PFSK-1 (cell line): ENCODE data around the gene UBTD1.

Source experiments
- FOXP2 ChIP-seq: optimal IDR thresholded peaks from 2 replicates; pipeline ENCODE3; 2011; ENCODE audit warnings: borderline replicate concordance, control low read depth, inconsistent platforms; ENCODE audit not compliant: insufficient read depth; ENCODE audit errors: extremely low read length, extremely low read depth
- POLR2AphosphoS5 ChIP-seq: IDR thresholded peaks from 2 replicates; pipeline ENCODE4 v1.6.1; 2012; ENCODE audit warnings: low read depth, mild to moderate bottlenecking, control low read depth, low read length, moderate library complexity
- SIN3A ChIP-seq: IDR thresholded peaks from 2 replicates; pipeline ENCODE4 v1.6.1; 2012; ENCODE audit warnings: mild to moderate bottlenecking, low read length, moderate library complexity, borderline replicate concordance; ENCODE audit not compliant: insufficient read depth
- TAF1 ChIP-seq: IDR thresholded peaks from 2 replicates; pipeline ENCODE4 v1.6.1; 2012; ENCODE audit warnings: low read length, control low read depth, borderline replicate concordance; ENCODE audit not compliant: insufficient read depth
- TF ChIP-seq, protein P1 (sequence below), 2 experiments: IDR thresholded peaks; 2 replicates each; pipeline versions ENCODE4 v1.6.1 to v1.8.0; 2011 to 2012; ENCODE audit warnings: low read depth in 2 of 2, low read length in 2 of 2, control low read depth in 1 of 2, inconsistent platforms in 1 of 2, mild to moderate bottlenecking in 1 of 2, moderate library complexity in 1 of 2; ENCODE audit not compliant: insufficient read depth in 1 of 2

Gene UBTD1

DNA sequence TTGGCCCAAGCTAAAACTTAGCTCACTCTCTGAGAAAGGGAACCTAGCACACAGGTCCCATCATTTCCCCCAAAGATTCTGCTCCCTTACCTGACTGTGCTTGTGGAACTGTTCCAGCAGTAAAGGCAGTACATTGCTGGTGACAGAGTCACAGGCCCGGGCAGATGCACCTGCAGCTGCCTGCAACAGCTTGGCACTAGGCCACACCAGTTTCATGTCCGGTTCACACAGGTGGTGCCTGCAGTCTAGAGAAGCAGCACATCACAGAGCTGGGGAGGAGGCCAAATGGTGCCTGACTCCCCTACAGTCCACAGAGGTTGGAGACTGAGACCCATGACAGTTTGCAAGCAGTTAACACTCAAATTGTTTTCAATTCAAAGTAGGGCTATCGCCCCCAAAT lies 30.6 kb upstream of the UBTD1 start:
- TF ChIP-seq POLR2AphosphoS5 = no peak
- no peak for TF ChIP-seq SIN3A
- no peak for TF ChIP-seq FOXP2
- TF ChIP-seq, protein P1, sequence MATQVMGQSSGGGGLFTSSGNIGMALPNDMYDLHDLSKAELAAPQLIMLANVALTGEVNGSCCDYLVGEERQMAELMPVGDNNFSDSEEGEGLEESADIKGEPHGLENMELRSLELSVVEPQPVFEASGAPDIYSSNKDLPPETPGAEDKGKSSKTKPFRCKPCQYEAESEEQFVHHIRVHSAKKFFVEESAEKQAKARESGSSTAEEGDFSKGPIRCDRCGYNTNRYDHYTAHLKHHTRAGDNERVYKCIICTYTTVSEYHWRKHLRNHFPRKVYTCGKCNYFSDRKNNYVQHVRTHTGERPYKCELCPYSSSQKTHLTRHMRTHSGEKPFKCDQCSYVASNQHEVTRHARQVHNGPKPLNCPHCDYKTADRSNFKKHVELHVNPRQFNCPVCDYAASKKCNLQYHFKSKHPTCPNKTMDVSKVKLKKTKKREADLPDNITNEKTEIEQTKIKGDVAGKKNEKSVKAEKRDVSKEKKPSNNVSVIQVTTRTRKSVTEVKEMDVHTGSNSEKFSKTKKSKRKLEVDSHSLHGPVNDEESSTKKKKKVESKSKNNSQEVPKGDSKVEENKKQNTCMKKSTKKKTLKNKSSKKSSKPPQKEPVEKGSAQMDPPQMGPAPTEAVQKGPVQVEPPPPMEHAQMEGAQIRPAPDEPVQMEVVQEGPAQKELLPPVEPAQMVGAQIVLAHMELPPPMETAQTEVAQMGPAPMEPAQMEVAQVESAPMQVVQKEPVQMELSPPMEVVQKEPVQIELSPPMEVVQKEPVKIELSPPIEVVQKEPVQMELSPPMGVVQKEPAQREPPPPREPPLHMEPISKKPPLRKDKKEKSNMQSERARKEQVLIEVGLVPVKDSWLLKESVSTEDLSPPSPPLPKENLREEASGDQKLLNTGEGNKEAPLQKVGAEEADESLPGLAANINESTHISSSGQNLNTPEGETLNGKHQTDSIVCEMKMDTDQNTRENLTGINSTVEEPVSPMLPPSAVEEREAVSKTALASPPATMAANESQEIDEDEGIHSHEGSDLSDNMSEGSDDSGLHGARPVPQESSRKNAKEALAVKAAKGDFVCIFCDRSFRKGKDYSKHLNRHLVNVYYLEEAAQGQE (IDR thresholded peaks at IDR 0.05; ENCODE audit: insufficient read depth in 1 of 2, low read depth in 2 of 2, low read length in 2 of 2) = no peak
- no peak for TF ChIP-seq TAF1

DNA sequence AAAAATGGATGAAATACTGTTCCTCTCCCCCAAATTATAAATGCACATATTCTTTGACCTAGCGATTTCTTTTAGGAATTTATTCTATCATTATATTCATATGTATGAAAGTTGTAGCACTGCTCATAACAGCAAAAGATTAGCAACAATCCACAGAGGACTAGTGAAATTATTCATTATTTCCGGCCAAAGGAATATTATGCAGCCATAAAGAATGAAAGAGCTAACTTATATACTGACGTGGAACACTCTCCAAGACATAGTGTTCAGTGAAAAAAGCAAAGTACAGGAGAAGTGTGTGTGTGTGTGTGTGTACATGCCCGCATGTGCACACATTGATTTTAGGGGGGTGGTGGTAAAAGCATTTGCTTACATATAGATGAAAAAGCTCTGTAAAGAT lies 23.8 kb upstream of the UBTD1 start:
- TF ChIP-seq, protein P1 (IDR thresholded peaks at IDR 0.05; ENCODE audit: insufficient read depth in 1 of 2, low read depth in 2 of 2, low read length in 2 of 2) = no peak
- no peak for TF ChIP-seq POLR2AphosphoS5
- no peak for TF ChIP-seq FOXP2
- no peak for TF ChIP-seq SIN3A
- TF ChIP-seq TAF1 = no peak

DNA sequence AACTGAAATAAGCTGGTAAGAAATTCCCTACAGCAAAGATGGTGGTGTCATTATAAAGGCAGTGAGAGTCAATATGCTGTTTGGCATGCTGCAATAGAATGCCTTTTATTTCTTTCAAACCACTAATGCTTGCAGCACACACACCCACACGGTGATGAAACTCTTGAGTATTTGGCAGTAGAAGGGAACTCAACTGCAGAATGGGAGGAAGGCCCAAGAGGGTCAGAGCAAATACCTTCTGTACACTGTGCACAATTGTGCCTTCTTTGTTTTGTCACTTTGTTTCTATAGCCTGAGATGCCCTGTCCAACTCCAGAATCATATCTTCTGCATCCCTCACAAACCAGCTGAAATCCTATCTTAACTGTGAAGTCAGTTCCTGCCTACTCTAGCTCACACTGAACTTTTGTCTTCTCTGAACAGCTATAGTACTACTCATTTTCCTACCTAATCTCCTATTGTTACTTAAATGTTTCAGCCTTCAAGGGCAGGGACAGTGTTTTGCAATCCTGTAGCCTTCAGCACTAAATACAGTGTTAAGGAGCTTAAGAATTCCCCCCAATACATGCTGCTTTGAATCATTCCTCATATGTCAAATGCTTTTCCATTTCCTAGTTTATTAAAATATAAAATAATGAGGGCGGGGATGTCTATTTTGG lies 22.7 kb upstream of the UBTD1 start:
- TF ChIP-seq SIN3A (no peak), TAF1 (no peak), POLR2AphosphoS5 (no peak), FOXP2 (no peak)
- TF ChIP-seq, protein P1 (IDR thresholded peaks at IDR 0.05; ENCODE audit: insufficient read depth in 1 of 2, low read depth in 2 of 2, low read length in 2 of 2) = no peak

DNA sequence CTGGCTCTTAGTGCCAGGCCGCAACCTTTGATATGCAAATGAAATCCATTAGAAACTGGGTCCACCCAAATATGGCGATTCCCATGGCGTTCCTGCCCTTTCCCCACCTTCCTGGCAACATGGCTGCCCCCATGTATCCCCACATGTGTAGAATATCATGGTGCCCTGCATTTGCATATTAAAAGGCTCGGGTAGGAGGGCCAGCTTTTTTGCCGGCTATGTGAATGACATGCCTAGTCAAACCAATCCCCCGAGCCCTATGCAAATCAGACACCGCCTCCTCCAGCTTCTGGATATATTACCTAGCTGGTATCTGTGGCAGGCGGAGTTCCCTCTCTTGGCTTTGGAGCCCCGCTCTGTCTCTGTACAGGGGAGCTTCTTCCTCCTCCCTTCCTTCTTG lies 18.8 kb upstream of the UBTD1 start:
- TF ChIP-seq, protein P1 (IDR thresholded peaks at IDR 0.05; ENCODE audit: insufficient read depth in 1 of 2, low read depth in 2 of 2, low read length in 2 of 2) = no peak
- TF ChIP-seq SIN3A (no peak), TAF1 (no peak), FOXP2 (no peak), POLR2AphosphoS5 (no peak)

DNA sequence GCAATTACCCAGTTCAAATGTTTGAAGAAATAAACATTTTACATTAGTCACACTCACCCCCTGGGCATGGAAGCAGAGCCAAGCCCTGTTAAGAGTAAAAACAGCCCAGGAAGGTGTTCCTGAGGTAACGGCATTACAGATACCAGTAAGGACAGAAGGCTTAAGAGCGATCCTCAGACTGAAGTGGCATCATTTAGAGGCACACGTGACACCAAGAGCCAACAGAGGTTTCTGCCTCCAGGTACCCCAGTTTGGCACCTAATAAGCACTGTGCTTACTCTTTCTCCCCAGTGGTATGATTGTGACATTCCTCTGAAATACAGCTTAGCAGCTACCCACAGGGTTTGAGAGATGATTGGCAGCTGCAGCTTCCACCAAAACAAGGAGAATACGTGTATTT lies 17.7 kb upstream of the UBTD1 start:
- TF ChIP-seq POLR2AphosphoS5 = no peak
- no peak for TF ChIP-seq SIN3A
- TF ChIP-seq, protein P1 (IDR thresholded peaks at IDR 0.05; ENCODE audit: insufficient read depth in 1 of 2, low read depth in 2 of 2, low read length in 2 of 2) = no peak
- no peak for TF ChIP-seq FOXP2
- no peak for TF ChIP-seq TAF1
